HepG2 (cell line): ENCODE measurements around the gene ERVMER34-1. TPM values are rescaled to one million over a fixed set of nuclear protein-coding genes. Genes with fewer than 3 reads are reported as not detected.

Source experiments
- ARID2 ChIP-seq: sonication (generic); formaldehyde crosslinking; IDR thresholded peaks from 2 replicates; pipeline ENCODE4 v1.8.1; 2022; ENCODE audit warnings: mild to moderate bottlenecking, missing genetic modification reagents, borderline replicate concordance
- CEBPG ChIP-seq: IDR thresholded peaks from 2 replicates; pipeline ENCODE4 v1.6.1; 2016
- CHD2 ChIP-seq: IDR thresholded peaks from 2 replicates; pipeline ENCODE4 v1.6.1; 2011; ENCODE audit warnings: low read depth, low read length, improper control_type of control experiment
- CSRNP2 ChIP-seq: sonication (generic); formaldehyde crosslinking; conservative IDR thresholded peaks from 2 replicates; pipeline ENCODE4 v1.8.0; 2022; ENCODE audit warnings: low read depth, missing genetic modification reagents
- KAT8 ChIP-seq: IDR thresholded peaks from 2 replicates; pipeline ENCODE4 v1.6.1; 2016; ENCODE audit warnings: missing genetic modification reagents, missing compliant biosample characterization
- MAF1 ChIP-seq: sonication (generic); formaldehyde crosslinking; IDR thresholded peaks from 2 replicates; pipeline ENCODE4 v1.5.0; 2020; ENCODE audit warnings: missing genetic modification reagents, borderline replicate concordance
- MZF1 ChIP-seq: sonication (generic); formaldehyde crosslinking; IDR thresholded peaks from 2 replicates; pipeline ENCODE4 v1.8.1; 2023; ENCODE audit warnings: mild to moderate bottlenecking, missing genetic modification reagents, borderline replicate concordance
- TFE3 ChIP-seq: IDR thresholded peaks from 2 replicates; pipeline ENCODE4 v1.6.1; 2016
- THAP11 ChIP-seq: IDR thresholded peaks from 2 replicates; pipeline ENCODE4 v1.6.1; 2016; ENCODE audit warnings: missing biosample characterization, missing genetic modification reagents
- YEATS4 ChIP-seq: sonication (generic); formaldehyde crosslinking; IDR thresholded peaks from 2 replicates; pipeline ENCODE4 v1.4.0; 2020; ENCODE audit warnings: missing genetic modification reagents, borderline replicate concordance
- ZFP91 ChIP-seq: sonication (generic); formaldehyde crosslinking; IDR thresholded peaks from 2 replicates; pipeline ENCODE4 v1.9.0; 2022; ENCODE audit warnings: missing genetic modification reagents, mild to moderate bottlenecking, borderline replicate concordance
- ZSCAN20 ChIP-seq: sonication (generic); formaldehyde crosslinking; IDR thresholded peaks from 2 replicates; pipeline ENCODE4 v1.4.0; 2020; ENCODE audit warnings: missing genetic modification reagents, mild to moderate bottlenecking, borderline replicate concordance
- ZXDC ChIP-seq: sonication (generic); formaldehyde crosslinking; IDR thresholded peaks from 2 replicates; pipeline ENCODE4 v1.5.0; 2020; ENCODE audit warnings: mild to moderate bottlenecking, missing genetic modification reagents
- polyA plus RNA-seq, 8 experiments: library from polyadenylated mRNA; depleted of rRNA in 3 of 8; stranded (reverse) in 7 of 8; unstranded in 1 of 8; fragments of >200 nt; fragmentation: Illumina TruSeq in 4 of 8; extraction: Trizol in 4 of 8; gene quantifications; 2 replicates each; pipeline versions ENCODE4 v1.2.1 to v1.2.3, GENCODE V29; 2011 to 2016; ENCODE audit warnings: low read depth in 4 of 8, missing spikeins in 1 of 8, mixed read lengths in 1 of 8; ENCODE audit not compliant: insufficient read depth in 1 of 8
- total RNA-seq, 5 experiments: library from RNA; depleted of rRNA; stranded (reverse); fragments of >200 nt; fragmentation: Illumina TruSeq; extraction: Trizol; gene quantifications; 2 replicates each; pipeline ENCODE4 v1.2.3, GENCODE V29; 2016; ENCODE audit warnings: low read depth in 1 of 5

ERVMER34-1 gene
- total and polyA plus RNA-seq, 2 of the 13 experiments (the other 11 are each of a cell fraction or from before 2014, with no cell fraction given) = 0.04 to 0.35 TPM

GRCh38 chr4:52712251-52713130 is 38.7 kb downstream of the ERVMER34-1 start (continued):
- TF ChIP-seq ZFP91 (CRISPR knock-in tag) (no peak; the same call in 1 of the 2 replicates), MAF1 (CRISPR knock-in tag) (0 out of 2 replicates have a peak, but pooled peaks have one; percentile 38), MZF1 (CRISPR knock-in tag) (no peak), ZSCAN20 (no peak), YEATS4 (CRISPR knock-in tag) (peak; percentile 90; the same call in 1 of the 2 replicates), THAP11 (CRISPR knock-in tag) (peak; percentile 68), KAT8 (peak; percentile 70), CSRNP2 (CRISPR knock-in tag) (no peak), ARID2 (CRISPR knock-in tag) (0 out of 2 replicates have a peak, but pooled peaks have one; percentile 68), CEBPG (no peak), CHD2 (no peak), TFE3 (CRISPR knock-in tag) (peak; percentile 62), ZXDC (peak; percentile 44; the same call in 1 of the 2 replicates)
